Measurements from ENCODE around the gene STOML3. TPM values are rescaled to one million over a fixed set of nuclear protein-coding genes. Genes with fewer than 3 reads are reported as not detected.
A peak's percentile ranks its signal among the peaks of the same experiment; 100 is the strongest.

STOML3 gene
- total and polyA plus RNA-seq, 8 donors, result not detected

DNA sequence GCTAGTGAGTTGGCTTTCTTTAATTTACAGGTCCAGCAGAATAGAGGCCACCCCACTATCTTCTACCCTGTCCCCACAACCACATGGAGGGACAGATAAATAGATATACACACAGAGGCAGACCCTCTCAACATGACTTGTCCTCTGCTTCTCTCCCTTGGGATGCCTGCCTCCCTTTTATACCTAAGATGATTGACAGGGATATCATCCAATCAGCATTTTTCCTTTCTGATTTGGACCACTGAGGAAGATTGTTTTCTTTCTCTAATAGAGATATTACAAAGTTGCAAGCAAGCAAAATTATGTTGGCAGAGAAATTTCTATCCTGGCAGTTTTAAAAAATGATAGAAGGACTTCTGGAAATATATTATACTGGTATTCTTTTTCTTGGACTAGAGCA is 35.8 kb downstream of the STOML3 start:
- TF ChIP-seq EP300 (IDR thresholded peaks at IDR 0.05) (no peak), POLR2A (IDR thresholded peaks at IDR 0.05) (no peak)
- DNase-seq, result no peak
- intact Hi-C loops (cut with DNase I; ENCODE audit: low total_unique reads), result no loop called here
- Histone ChIP-seq H3K36me3 (no peaks in the 10 kb centered on the region), H3K4me3 (no peak overlapping the region), H3K4me1 (peaks cover 0 to 9% (median 0%) of the 10 kb centered on the region in 4 donors), H3K27ac (no peak overlapping the region), H3K9me3 (peaks cover 0 to 8% (median 5%) of the 10 kb centered on the region in 4 donors), H3K27me3 (no peaks in the 10 kb centered on the region)

GRCh38 chr13:38954291-38954690 is 36.3 kb downstream of the STOML3 start:
- Histone ChIP-seq H3K9me3 (peaks cover 0 to 7% (median 3%) of the 10 kb centered on the region in 4 donors), H3K4me3 (no peak overlapping the region), H3K27me3 (no peaks in the 10 kb centered on the region), H3K36me3 (no peaks in the 10 kb centered on the region), H3K27ac (no peak overlapping the region), H3K4me1 (peaks cover 0 to 9% (median 0%) of the 10 kb centered on the region in 4 donors)
- intact Hi-C loops (cut with DNase I; ENCODE audit: low total_unique reads), result no loop called here
- DNase-seq, result no peak
- TF ChIP-seq EP300 (IDR thresholded peaks at IDR 0.05), result no peak
- TF ChIP-seq, protein P1, sequence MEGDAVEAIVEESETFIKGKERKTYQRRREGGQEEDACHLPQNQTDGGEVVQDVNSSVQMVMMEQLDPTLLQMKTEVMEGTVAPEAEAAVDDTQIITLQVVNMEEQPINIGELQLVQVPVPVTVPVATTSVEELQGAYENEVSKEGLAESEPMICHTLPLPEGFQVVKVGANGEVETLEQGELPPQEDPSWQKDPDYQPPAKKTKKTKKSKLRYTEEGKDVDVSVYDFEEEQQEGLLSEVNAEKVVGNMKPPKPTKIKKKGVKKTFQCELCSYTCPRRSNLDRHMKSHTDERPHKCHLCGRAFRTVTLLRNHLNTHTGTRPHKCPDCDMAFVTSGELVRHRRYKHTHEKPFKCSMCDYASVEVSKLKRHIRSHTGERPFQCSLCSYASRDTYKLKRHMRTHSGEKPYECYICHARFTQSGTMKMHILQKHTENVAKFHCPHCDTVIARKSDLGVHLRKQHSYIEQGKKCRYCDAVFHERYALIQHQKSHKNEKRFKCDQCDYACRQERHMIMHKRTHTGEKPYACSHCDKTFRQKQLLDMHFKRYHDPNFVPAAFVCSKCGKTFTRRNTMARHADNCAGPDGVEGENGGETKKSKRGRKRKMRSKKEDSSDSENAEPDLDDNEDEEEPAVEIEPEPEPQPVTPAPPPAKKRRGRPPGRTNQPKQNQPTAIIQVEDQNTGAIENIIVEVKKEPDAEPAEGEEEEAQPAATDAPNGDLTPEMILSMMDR (IDR thresholded peaks at IDR 0.05), result no peak
- no peak for TF ChIP-seq POLR2A (IDR thresholded peaks at IDR 0.05)
- no peak for TF ChIP-seq POLR2AphosphoS5 (IDR thresholded peaks at IDR 0.05)
- WGBS, 5 donors, result 48 to 64% (median 62%) methylated on average over 2 of the region's 2 CpGs

DNA sequence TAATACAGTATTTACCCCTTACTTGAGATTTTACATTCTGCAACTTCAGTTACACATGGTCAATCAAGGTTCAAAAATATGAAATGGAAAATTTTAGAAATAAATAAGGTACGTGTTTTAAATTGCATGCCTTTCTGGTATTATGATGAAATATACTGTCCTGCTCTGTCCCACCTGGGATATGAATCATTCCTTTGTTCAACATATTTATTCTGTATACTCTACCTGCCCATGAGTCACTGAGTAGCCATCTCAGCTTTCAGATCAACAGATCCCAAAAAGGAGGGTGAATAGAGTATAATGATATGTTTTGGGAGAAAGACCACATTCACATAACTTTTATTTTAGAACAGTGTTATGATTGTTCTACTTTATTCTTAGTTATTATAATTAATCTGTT is 37.8 kb downstream of the STOML3 start:
- Histone ChIP-seq H3K4me1 (peaks cover 0 to 9% (median 0%) of the 10 kb centered on the region in 4 donors), H3K27me3 (no peaks in the 10 kb centered on the region), H3K9me3 (peaks cover 0 to 7% (median 3%) of the 10 kb centered on the region in 4 donors), H3K4me3 (no peak overlapping the region), H3K36me3 (no peaks in the 10 kb centered on the region), H3K27ac (no peak overlapping the region)
- no peak for DNase-seq
- intact Hi-C loops (cut with DNase I; ENCODE audit: low total_unique reads), result no loop called here
- TF ChIP-seq, protein P1 (IDR thresholded peaks at IDR 0.05), result no peak
- TF ChIP-seq POLR2AphosphoS5 (IDR thresholded peaks at IDR 0.05) (no peak), POLR2A (IDR thresholded peaks at IDR 0.05) (no peak), EP300 (IDR thresholded peaks at IDR 0.05) (no peak)
- WGBS, 5 donors, result 64 to 92% (median 83%) methylated on average over 1 of the region's 1 CpG

- Histone ChIP-seq H3K36me3 (no peaks in the 10 kb centered on the region), H3K27me3 (no peaks in the 10 kb centered on the region), H3K4me3 (peak overlapping the region in 2 of 4 donors; percentile 5 to 11), H3K9me3 (peaks cover 0 to 7% (median 3%) of the 10 kb centered on the region in 4 donors), H3K4me1 (peaks cover 0 to 9% (median 0%) of the 10 kb centered on the region in 4 donors), H3K27ac (peak overlapping the region in 1 of 5 donors; percentile 40)
- TF ChIP-seq, protein P1 (IDR thresholded peaks at IDR 0.05), result no peak
- TF ChIP-seq POLR2AphosphoS5 (IDR thresholded peaks at IDR 0.05) (no peak), EP300 (IDR thresholded peaks at IDR 0.05) (no peak), POLR2A (IDR thresholded peaks at IDR 0.05) (no peak)
- intact Hi-C loops (cut with DNase I; ENCODE audit: low total_unique reads), result no loop called here
- 19 to 39% (median 28%) methylated on average over 9 of the region's 9 CpGs for WGBS, 5 donors
- DNase-seq, result peak; percentile 49 to 72
Observed at GRCh38 chr13:38951525-38952313, 38.9 kb downstream of the STOML3 start.

DNA sequence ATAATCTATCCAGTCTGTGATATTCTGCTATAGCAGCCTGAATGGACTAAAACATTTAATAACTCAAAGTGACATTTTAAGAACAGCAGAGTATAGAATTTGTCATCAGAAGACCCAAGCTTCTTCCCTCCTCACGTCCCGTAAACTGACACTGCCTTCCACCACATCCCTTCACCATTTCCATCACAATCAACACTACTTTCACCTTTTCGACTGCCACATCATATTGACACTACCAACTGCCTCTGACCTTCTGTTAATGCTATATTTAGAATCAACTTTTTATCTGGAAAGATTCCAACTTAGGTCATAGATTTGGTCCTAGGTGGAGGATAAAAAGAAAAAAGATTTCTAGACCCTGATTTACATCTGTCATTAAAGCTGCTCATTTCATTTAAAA is 39.6 kb downstream of the STOML3 start:
- no peaks in the 10 kb centered on the region for H3K36me3 ChIP-seq
- TF ChIP-seq EP300 (IDR thresholded peaks at IDR 0.05) (no peak), POLR2A (IDR thresholded peaks at IDR 0.05) (no peak), POLR2AphosphoS5 (IDR thresholded peaks at IDR 0.05) (no peak)
- TF ChIP-seq, protein P1 (IDR thresholded peaks at IDR 0.05), result no peak
- H3K4me1 ChIP-seq, result peaks cover 0 to 9% (median 0%) of the 10 kb centered on the region in 4 donors
- H3K9me3 ChIP-seq, result peaks cover 0 to 7% (median 3%) of the 10 kb centered on the region in 4 donors
- WGBS, 5 donors, result 11 to 51% (median 35%) methylated on average over 3 of the region's 3 CpGs
- no peak for DNase-seq
- H3K27ac ChIP-seq, result no peak overlapping the region
- H3K4me3 ChIP-seq, result no peak overlapping the region
- H3K27me3 ChIP-seq, result no peaks in the 10 kb centered on the region
- intact Hi-C loops (cut with DNase I; ENCODE audit: low total_unique reads), result no loop called here

All from stomach (tissue), 9 donors.